HCT116 (cell line): ENCODE results near the gene ATP8B4. TPM values are rescaled to one million over a fixed set of nuclear protein-coding genes. Genes with fewer than 3 reads are reported as not detected.

Experiments
- ATAC-seq: fragments of 200-7000 bp; cut with Tn5 transposase; 2 replicates; pipeline ENCODE4 v1.9.1; 2020; ENCODE audit warnings: mild to moderate bottlenecking, moderate library complexity
- BruUV-seq: library from RNA; stranded (reverse); fragments of 400-500 nt; replicated peaks from 2 replicates; lab custom pipeline; 2021; lab: Mats Ljungman, UMichigan
- CTCF ChIA-PET: fragments of 300-600 bp; sonication (Branson Sonifier 250); formaldehyde crosslinking; loops from one replicate; lab custom pipeline; 2021; ENCODE audit warnings: antibody characterized with exemption; lab: Charles Lee
- POLR2A ChIA-PET: fragments of 300-600, 350-600 bp; sonication (Branson Sonifier 250); formaldehyde crosslinking; loops from one replicate; lab custom pipeline; 2021; ENCODE audit warnings: antibody characterized with exemption; lab: Charles Lee
- RAD21 ChIA-PET, 2 experiments: fragments of 300-600 bp; sonication (Branson Sonifier 250); formaldehyde crosslinking; loops; one replicate each; lab custom pipeline; 2023; ENCODE audit warnings: low total read pairs in 2 of 2; ENCODE audit not compliant: uncharacterized antibody in 2 of 2, unreplicated experiment in 2 of 2, low non-redundant PET in 1 of 2; lab: Charles Lee
- DNase-seq: peaks from one replicate; pipeline ENCODE4 v3.0.0-alpha.2; 2010; ENCODE audit warnings: low read depth, low spot score
- H2AFZ ChIP-seq: fragments of 200-600 bp; shearing (Covaris generic), sonication (generic); 2 replicates; pipeline ENCODE4 v1.6.1; 2017; ENCODE audit warnings: low read depth, mixed run types, mixed read lengths, antibody characterized with exemption, low read length; ENCODE audit not compliant: poor library complexity, severe bottlenecking
- H3K27ac ChIP-seq: 2 replicates; pipeline ENCODE4 v1.5.1; 2012; ENCODE audit warnings: low read depth, low read length
- H3K27me3 ChIP-seq: fragments of 200-600 bp; sonication (generic); 2 replicates; pipeline ENCODE4 v1.6.1; 2016; ENCODE audit warnings: mixed run types, low read length, mixed read lengths; ENCODE audit not compliant: insufficient read depth
- H3K36me3 ChIP-seq, 2 experiments: fragments of 200-500 bp in 1 of 2; fragments of 200-600 bp in 1 of 2; sonication (Bioruptor generic) in 1 of 2; sonication (generic) in 1 of 2; 2 replicates each; pipeline versions ENCODE4 v1.5.1 to v1.6.1; 2014 to 2016; ENCODE audit warnings: low read length in 2 of 2, inconsistent platforms in 1 of 2, mixed read lengths in 1 of 2, mixed run types in 1 of 2; ENCODE audit not compliant: insufficient read depth in 2 of 2, control insufficient read depth in 1 of 2
- H3K4me1 ChIP-seq, 2 experiments: fragments of 200-600 bp in 1 of 2; sonication (generic) in 1 of 2; 2 replicates each; pipeline versions ENCODE4 v1.5.1 to v1.6.1; 2012 to 2017; ENCODE audit warnings: low read length in 2 of 2, inconsistent platforms in 1 of 2, mild to moderate bottlenecking in 1 of 2, mixed read lengths in 1 of 2, mixed run types in 1 of 2, moderate library complexity in 1 of 2; ENCODE audit not compliant: insufficient read depth in 2 of 2, control insufficient read depth in 1 of 2
- H3K4me2 ChIP-seq: fragments of 200-600 bp; sonication (generic); 2 replicates; pipeline ENCODE4 v1.6.1; 2017; ENCODE audit warnings: mixed run types, low read length, mixed read lengths
- H3K4me3 ChIP-seq, 2 experiments: fragments of 200-600 bp in 1 of 2; sonication (generic) in 1 of 2; replicated peaks in 1 of 2; 2 replicates each; pipeline ENCODE4 v1.5.1; 2011 to 2016; ENCODE audit warnings: low read length in 2 of 2, control low read depth in 1 of 2, low read depth in 1 of 2, mild to moderate bottlenecking in 1 of 2, mixed read lengths in 1 of 2, mixed run types in 1 of 2
- H3K79me2 ChIP-seq: fragments of 200-600 bp; sonication (generic); 2 replicates; pipeline ENCODE4 v1.6.1; 2017; ENCODE audit warnings: mild to moderate bottlenecking, mixed run types, low read length, moderate library complexity, mixed read lengths; ENCODE audit not compliant: insufficient read depth
- H3K9ac ChIP-seq: fragments of 200-600 bp; sonication (generic); 2 replicates; pipeline ENCODE4 v1.6.1; 2016; ENCODE audit warnings: low read length, mixed read lengths
- H3K9me2 ChIP-seq: fragments of 200-600 bp; sonication (generic), shearing (Covaris generic); 2 replicates; pipeline ENCODE4 v1.6.1; 2017; ENCODE audit warnings: mixed run types, mild to moderate bottlenecking, moderate library complexity; ENCODE audit not compliant: insufficient read depth
- H3K9me3 ChIP-seq, 2 experiments: fragments of 200-500 bp in 1 of 2; fragments of 200-600 bp in 1 of 2; sonication (Bioruptor generic) in 1 of 2; sonication (generic) in 1 of 2; 2 replicates each; pipeline ENCODE4 v1.6.1; 2014 to 2017; ENCODE audit warnings: low read length in 2 of 2, mixed read lengths in 2 of 2, inconsistent platforms in 1 of 2, low read depth in 1 of 2, mild to moderate bottlenecking in 1 of 2, mixed run types in 1 of 2, moderate library complexity in 1 of 2; ENCODE audit not compliant: control insufficient read depth in 1 of 2, insufficient read depth in 1 of 2
- H4K20me1 ChIP-seq: fragments of 200-600 bp; sonication (generic), shearing (Covaris generic); 2 replicates; pipeline ENCODE4 v1.6.1; 2017; ENCODE audit warnings: mixed run types, mild to moderate bottlenecking, moderate library complexity; ENCODE audit not compliant: insufficient read depth
- ATF3 ChIP-seq: IDR thresholded peaks from 2 replicates; pipeline ENCODE4 v1.6.1; 2012
- CBX3 ChIP-seq: IDR thresholded peaks from 2 replicates; pipeline ENCODE4 v1.6.1; 2012; ENCODE audit warnings: low read depth
- CEBPB ChIP-seq: IDR thresholded peaks from 2 replicates; pipeline ENCODE4 v1.6.1; 2012; ENCODE audit warnings: low read depth
- ELF1 ChIP-seq: IDR thresholded peaks from 2 replicates; pipeline ENCODE4 v1.6.1; 2012; ENCODE audit warnings: low read depth, borderline replicate concordance
- EZH2 ChIP-seq: fragments of 200-600 bp; sonication (generic); IDR thresholded peaks from 2 replicates; pipeline ENCODE4 v1.6.1; 2017; ENCODE audit warnings: antibody characterized with exemption, mixed run types
- FOSL1 ChIP-seq: IDR thresholded peaks from 2 replicates; pipeline ENCODE4 v1.6.1; 2012; ENCODE audit warnings: low read depth
- SP1 ChIP-seq: IDR thresholded peaks from 2 replicates; pipeline ENCODE4 v1.6.1; 2012; ENCODE audit warnings: low read depth
- YY1 ChIP-seq: IDR thresholded peaks from 2 replicates; pipeline ENCODE4 v1.6.1; 2011; ENCODE audit warnings: low read length, low read depth, moderate library complexity, mild to moderate bottlenecking; ENCODE audit not compliant: insufficient replicate concordance; ENCODE audit errors: extremely low read depth
- ZFX ChIP-seq: fragments of 450-650 bp; IDR thresholded peaks from 2 replicates; pipeline ENCODE4 v1.6.1; 2017
- ZNF274 ChIP-seq: fragments of 200-500 bp; sonication (Bioruptor generic); IDR thresholded peaks from 2 replicates; pipeline ENCODE4 v1.6.1; 2014; ENCODE audit warnings: mild to moderate bottlenecking, low read depth, low read length, inconsistent platforms
- intact Hi-C: fragments of 100-400 bp; cut with micrococcal nuclease; formaldehyde crosslinking; loops from 2 replicates; pipeline ENCODE4 v1.10.0; 2022
- total RNA-seq: library from RNA; stranded (reverse); gene quantifications from one replicate; pipeline ENCODE4 v1.2.1, GENCODE V29; 2021; ENCODE audit not compliant: unreplicated experiment

ATP8B4 gene
- total RNA-seq, 1 experiment from 2014 or later: 0.25 TPM

GRCh38 chr15:50055332-50055731 lies 63.7 kb downstream of the ATP8B4 start:
- ATAC-seq: no peak
- ChIA-PET CTCF (no interaction called here), POLR2A (interaction anchor here (0.6 kb wide), 1 partner anchor 200 kb away, joined by 3 read pairs; no protein-coding TSS in a partner anchor), RAD21 (no interaction called here)
- Histone ChIP-seq H3K4me3 (no peak overlapping the region), H3K9me3 (no peaks in the 10 kb centered on the region), H3K27me3 (no peaks in the 10 kb centered on the region), H3K4me1 (no peaks in the 10 kb centered on the region), H3K9ac (no peak overlapping the region), H3K9me2 (no peaks in the 10 kb centered on the region), H3K36me3 (no peaks in the 10 kb centered on the region), H4K20me1 (no peaks in the 10 kb centered on the region), H3K4me2 (no peak overlapping the region), H2AFZ (no peak overlapping the region), H3K79me2 (no peaks in the 10 kb centered on the region)
- no peak for DNase-seq
- no TSS peak for BruUV-seq
- TF ChIP-seq CBX3 (no peak), YY1 (no peak), SP1 (no peak), EZH2 (no peak), ZNF274 (no peak), ELF1 (no peak), ZFX (no peak), CEBPB (no peak), ATF3 (no peak), FOSL1 (no peak)
- TF ChIP-seq, all 23 proteins: peak for 0
- intact Hi-C loops: loop anchor here (10.0 kb wide), 1 partner anchor 181 kb away; no protein-coding TSS in a partner anchor
- no peak overlapping the region for H3K27ac ChIP-seq
